ENCODE results near the gene CCDC169. TPM values are rescaled to one million over a fixed set of nuclear protein-coding genes. Genes with fewer than 3 reads are reported as not detected.

Gene CCDC169
- total RNA-seq, 1 donor from 2014 or later: 0.55 TPM

GRCh38 chr13:36207672-36208071 lies 89.9 kb downstream of the CCDC169 start:
- no peaks in the 10 kb centered on the region for H3K36me3 ChIP-seq
- H3K27me3 ChIP-seq: no peaks in the 10 kb centered on the region
- no peak overlapping the region for H3K4me3 ChIP-seq
- intact Hi-C loops (cut with DNase I): no loop called here
- no peak for ATAC-seq
- no peak overlapping the region for H3K27ac ChIP-seq
- DNase-seq: no peak
- no peaks in the 10 kb centered on the region for H3K4me1 ChIP-seq
- H3K9me3 ChIP-seq: no peaks in the 10 kb centered on the region
- TF ChIP-seq, protein P1, sequence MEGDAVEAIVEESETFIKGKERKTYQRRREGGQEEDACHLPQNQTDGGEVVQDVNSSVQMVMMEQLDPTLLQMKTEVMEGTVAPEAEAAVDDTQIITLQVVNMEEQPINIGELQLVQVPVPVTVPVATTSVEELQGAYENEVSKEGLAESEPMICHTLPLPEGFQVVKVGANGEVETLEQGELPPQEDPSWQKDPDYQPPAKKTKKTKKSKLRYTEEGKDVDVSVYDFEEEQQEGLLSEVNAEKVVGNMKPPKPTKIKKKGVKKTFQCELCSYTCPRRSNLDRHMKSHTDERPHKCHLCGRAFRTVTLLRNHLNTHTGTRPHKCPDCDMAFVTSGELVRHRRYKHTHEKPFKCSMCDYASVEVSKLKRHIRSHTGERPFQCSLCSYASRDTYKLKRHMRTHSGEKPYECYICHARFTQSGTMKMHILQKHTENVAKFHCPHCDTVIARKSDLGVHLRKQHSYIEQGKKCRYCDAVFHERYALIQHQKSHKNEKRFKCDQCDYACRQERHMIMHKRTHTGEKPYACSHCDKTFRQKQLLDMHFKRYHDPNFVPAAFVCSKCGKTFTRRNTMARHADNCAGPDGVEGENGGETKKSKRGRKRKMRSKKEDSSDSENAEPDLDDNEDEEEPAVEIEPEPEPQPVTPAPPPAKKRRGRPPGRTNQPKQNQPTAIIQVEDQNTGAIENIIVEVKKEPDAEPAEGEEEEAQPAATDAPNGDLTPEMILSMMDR (IDR thresholded peaks at IDR 0.05): no peak

GRCh38 chr13:36193151-36193855 lies 104.3 kb downstream of the CCDC169 start:
- DNase-seq (no peak), ATAC-seq (no peak)
- Histone ChIP-seq H3K4me1 (no peaks in the 10 kb centered on the region), H3K36me3 (no peaks in the 10 kb centered on the region), H3K9me3 (no peaks in the 10 kb centered on the region), H3K27ac (no peak overlapping the region), H3K27me3 (no peaks in the 10 kb centered on the region), H3K4me3 (no peak overlapping the region)
- TF ChIP-seq, protein P1 (IDR thresholded peaks at IDR 0.05): no peak
- intact Hi-C loops (cut with DNase I): no loop called here

GRCh38 chr13:36192166-36192565 lies 105.4 kb downstream of the CCDC169 start:
- TF ChIP-seq, protein P1 (IDR thresholded peaks at IDR 0.05): no peak
- DNase-seq (no peak), ATAC-seq (no peak)
- Histone ChIP-seq H3K4me3 (no peak overlapping the region), H3K36me3 (no peaks in the 10 kb centered on the region), H3K9me3 (no peaks in the 10 kb centered on the region), H3K4me1 (no peaks in the 10 kb centered on the region), H3K27me3 (no peaks in the 10 kb centered on the region), H3K27ac (no peak overlapping the region)
- intact Hi-C loops (cut with DNase I): no loop called here

DNA sequence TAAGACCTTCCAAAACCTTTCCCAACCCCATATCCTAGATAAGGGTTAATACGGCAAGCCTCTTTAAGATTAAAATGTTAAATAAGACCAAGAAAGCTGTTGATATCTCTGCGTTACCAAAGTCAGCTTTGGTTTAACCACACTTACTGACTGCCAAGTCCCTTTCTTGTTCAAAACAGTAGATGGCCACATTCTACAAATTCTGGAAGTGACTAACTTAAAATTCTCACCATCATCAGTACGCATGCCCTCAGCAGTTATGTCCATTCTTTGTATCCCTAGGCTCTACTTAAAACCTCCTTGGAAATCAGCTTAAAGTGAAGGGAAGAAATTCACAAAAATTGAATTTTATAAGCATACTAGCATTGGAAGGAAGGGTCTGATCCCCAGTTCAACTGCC lies 106.8 kb downstream of the CCDC169 start:
- Histone ChIP-seq H3K4me1 (no peaks in the 10 kb centered on the region), H3K9me3 (no peaks in the 10 kb centered on the region), H3K27ac (no peak overlapping the region), H3K27me3 (no peaks in the 10 kb centered on the region), H3K4me3 (no peak overlapping the region), H3K36me3 (no peaks in the 10 kb centered on the region)
- no peak for DNase-seq
- TF ChIP-seq, protein P1 (IDR thresholded peaks at IDR 0.05): no peak
- ATAC-seq: no peak
- intact Hi-C loops (cut with DNase I): no loop called here

DNA sequence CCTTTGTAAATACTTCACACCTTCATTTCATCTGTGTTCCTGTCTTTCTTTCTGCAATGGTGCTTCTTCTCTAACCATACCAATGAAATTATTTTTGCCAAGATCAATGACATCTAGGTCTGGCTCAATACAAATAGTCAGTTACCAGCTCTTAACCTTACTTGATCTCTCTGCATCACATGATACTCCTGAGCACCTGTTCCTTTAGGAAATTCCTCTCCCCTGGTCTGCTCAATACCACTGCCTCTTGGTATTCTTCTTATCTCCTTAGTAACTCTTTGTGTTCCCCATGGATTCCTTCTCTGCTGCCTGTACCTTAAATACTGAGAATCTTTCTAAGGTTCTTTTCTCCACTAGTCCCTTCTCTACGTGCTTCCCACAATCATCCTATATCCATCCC lies 109.2 kb downstream of the CCDC169 start:
- ATAC-seq (no peak), DNase-seq (no peak)
- Histone ChIP-seq H3K27ac (no peak overlapping the region), H3K4me3 (no peak overlapping the region), H3K36me3 (no peaks in the 10 kb centered on the region), H3K27me3 (no peaks in the 10 kb centered on the region), H3K4me1 (no peaks in the 10 kb centered on the region), H3K9me3 (no peaks in the 10 kb centered on the region)
- TF ChIP-seq, protein P1 (IDR thresholded peaks at IDR 0.05): no peak
- intact Hi-C loops (cut with DNase I): no loop called here

DNA sequence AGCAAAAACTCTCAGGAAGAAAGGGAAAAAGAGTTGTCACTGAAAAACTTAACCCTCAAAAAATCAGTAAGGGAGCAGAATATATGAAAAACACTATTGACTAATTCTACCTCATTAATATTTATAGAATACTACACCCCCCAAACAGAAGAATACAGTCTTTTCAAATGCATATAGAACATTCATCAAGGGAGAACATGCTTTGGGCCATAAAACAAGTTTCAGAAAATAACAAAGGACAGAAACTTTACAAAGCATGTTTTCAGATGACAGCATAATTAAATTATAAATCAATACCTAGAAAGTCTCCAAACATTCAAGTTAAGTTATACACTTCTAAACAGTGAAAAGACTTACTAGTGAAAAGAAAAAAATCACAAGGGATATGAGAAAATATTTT lies 113.7 kb downstream of the CCDC169 start:
- intact Hi-C loops (cut with DNase I): no loop called here
- Histone ChIP-seq H3K27ac (no peak overlapping the region), H3K36me3 (no peaks in the 10 kb centered on the region), H3K4me3 (no peak overlapping the region), H3K4me1 (no peaks in the 10 kb centered on the region), H3K27me3 (no peaks in the 10 kb centered on the region), H3K9me3 (no peaks in the 10 kb centered on the region)
- TF ChIP-seq, protein P1 (IDR thresholded peaks at IDR 0.05): no peak
- DNase-seq (no peak), ATAC-seq (no peak)

Measured in upper lobe of right lung (tissue), 1 donor.